GM18508 (cell line): ENCODE data around the gene TRAPPC5.
"Not testable (repeated sequence)": the region's sequence is repeated elsewhere in the genome, so short reads cannot be mapped to it uniquely, and the experiment has no call there.

Experiments used
- ATAC-seq: cut with Tn5 transposase; IDR thresholded peaks from one replicate; pipeline ENCODE4 v1.9.1; 2021; ENCODE audit warnings: moderate number of reproducible peaks; ENCODE audit not compliant: insufficient read depth, unreplicated experiment

TRAPPC5 gene

GRCh38 chr19:7680606-7681339, at the start of gene TRAPPC5:
Gene TRAPPC5, plus strand, starts transcription at chr19:7680833. Its CDS starts 1,421 bp downstream, at chr19:7682254.
- no peak for ATAC-seq

- no peak for ATAC-seq
Observed at GRCh38 chr19:7631577-7631976, 49.1 kb upstream of the TRAPPC5 start.

- ATAC-seq: no peak
Observed at GRCh38 chr19:7632340-7633203, 48.1 kb upstream of the TRAPPC5 start.

GRCh38 chr19:7633698-7634097, 46.9 kb upstream of the TRAPPC5 start, which contains the start of gene PCP2:
Gene PCP2, minus strand, starts transcription at chr19:7633719. Its CDS starts 262 bp downstream, at chr19:7633457.
- ATAC-seq: no peak

GRCh38 chr19:7635670-7636069, 45.0 kb upstream of the TRAPPC5 start:
- no peak for ATAC-seq

GRCh38 chr19:7636317-7636690, 44.3 kb upstream of the TRAPPC5 start:
- no peak for ATAC-seq

- no peak for ATAC-seq
Observed at GRCh38 chr19:7636691-7637373, 43.8 kb upstream of the TRAPPC5 start, which contains the start of gene STXBP2. Gene STXBP2, plus strand, starts transcription at chr19:7637110. Its CDS starts 40 bp downstream, at chr19:7637150.

- no peak for ATAC-seq
Observed at GRCh38 chr19:7637374-7638256, 43.0 kb upstream of the TRAPPC5 start.

GRCh38 chr19:7638802-7639465, 41.7 kb upstream of the TRAPPC5 start:
- no peak for ATAC-seq

- no peak for ATAC-seq
Observed at GRCh38 chr19:7639863-7640348, 40.7 kb upstream of the TRAPPC5 start.

GRCh38 chr19:7640803-7641202, 39.8 kb upstream of the TRAPPC5 start:
- ATAC-seq: no peak

GRCh38 chr19:7641290-7642276, 39.0 kb upstream of the TRAPPC5 start:
- no peak for ATAC-seq

GRCh38 chr19:7642295-7643030, 38.2 kb upstream of the TRAPPC5 start:
- no peak for ATAC-seq

GRCh38 chr19:7643031-7643415, 37.6 kb upstream of the TRAPPC5 start:
- no peak for ATAC-seq

GRCh38 chr19:7643629-7644549, 36.7 kb upstream of the TRAPPC5 start:
- not testable (repeated sequence) for ATAC-seq

GRCh38 chr19:7644550-7644877, 36.1 kb upstream of the TRAPPC5 start:
- no peak for ATAC-seq
